Fibroblast of mammary gland (primary cell): Measurements from ENCODE around the gene FRS2.

Experiments used
- DNase-seq: peaks from one replicate; pipeline ENCODE4 v3.0.0-alpha.2; 2010; ENCODE audit warnings: low read depth
- H3K4me3 ChIP-seq: 2 replicates; pipeline ENCODE4 v1.5.1; 2011; ENCODE audit warnings: low read depth, mild to moderate bottlenecking, low read length, moderate library complexity; ENCODE audit not compliant: control insufficient read depth
- TF ChIP-seq, protein P1 (sequence below): conservative IDR thresholded peaks from 2 replicates; pipeline ENCODE4 v1.5.1; 2011; ENCODE audit warnings: low read depth, low read length, inconsistent platforms; ENCODE audit not compliant: control insufficient read depth, insufficient read depth

Gene FRS2

DNA sequence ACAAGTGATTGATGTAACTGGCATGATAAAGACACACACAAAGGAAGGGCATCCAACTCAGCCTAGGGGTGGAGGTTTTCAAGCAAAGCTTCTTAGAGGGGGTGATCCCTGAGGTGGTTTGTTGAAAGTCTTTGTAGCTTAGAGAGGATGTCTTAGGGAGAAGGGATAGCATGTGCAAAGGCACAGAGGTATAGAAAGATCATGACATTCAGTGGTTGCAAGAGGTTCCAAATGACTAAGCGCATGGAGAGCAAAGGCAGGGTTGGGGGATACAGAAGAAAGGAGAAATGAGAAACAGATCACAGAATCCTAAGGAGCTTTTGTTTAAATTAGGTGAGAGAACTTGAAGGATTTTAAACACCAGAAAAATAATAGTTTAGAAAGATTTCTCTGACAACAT lies 109.9 kb downstream of the FRS2 start:
- TF ChIP-seq, protein P1, sequence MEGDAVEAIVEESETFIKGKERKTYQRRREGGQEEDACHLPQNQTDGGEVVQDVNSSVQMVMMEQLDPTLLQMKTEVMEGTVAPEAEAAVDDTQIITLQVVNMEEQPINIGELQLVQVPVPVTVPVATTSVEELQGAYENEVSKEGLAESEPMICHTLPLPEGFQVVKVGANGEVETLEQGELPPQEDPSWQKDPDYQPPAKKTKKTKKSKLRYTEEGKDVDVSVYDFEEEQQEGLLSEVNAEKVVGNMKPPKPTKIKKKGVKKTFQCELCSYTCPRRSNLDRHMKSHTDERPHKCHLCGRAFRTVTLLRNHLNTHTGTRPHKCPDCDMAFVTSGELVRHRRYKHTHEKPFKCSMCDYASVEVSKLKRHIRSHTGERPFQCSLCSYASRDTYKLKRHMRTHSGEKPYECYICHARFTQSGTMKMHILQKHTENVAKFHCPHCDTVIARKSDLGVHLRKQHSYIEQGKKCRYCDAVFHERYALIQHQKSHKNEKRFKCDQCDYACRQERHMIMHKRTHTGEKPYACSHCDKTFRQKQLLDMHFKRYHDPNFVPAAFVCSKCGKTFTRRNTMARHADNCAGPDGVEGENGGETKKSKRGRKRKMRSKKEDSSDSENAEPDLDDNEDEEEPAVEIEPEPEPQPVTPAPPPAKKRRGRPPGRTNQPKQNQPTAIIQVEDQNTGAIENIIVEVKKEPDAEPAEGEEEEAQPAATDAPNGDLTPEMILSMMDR, result no peak
- H3K4me3 ChIP-seq, result no peak overlapping the region
- no peak for DNase-seq

DNA sequence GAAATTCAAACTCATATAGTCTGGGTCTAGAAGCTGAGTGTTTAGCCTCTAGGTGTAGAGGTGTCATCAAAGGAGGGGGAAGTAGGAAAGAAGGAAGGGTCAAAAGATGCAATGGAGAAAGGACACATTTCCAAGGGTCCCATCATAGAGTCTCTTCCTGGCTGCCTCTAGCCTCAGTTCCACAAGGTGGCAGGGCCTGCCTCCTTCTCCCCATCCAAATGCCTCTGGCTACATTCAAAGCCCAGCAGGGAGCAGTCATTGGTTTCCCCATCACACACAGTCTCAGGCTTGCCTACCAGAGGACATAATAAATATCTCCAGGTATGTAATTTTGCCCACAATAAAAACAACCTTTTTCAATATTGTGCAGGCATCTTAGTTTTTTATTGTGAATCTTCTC lies 113.0 kb downstream of the FRS2 start:
- no peak overlapping the region for H3K4me3 ChIP-seq
- no peak for DNase-seq
- TF ChIP-seq, protein P1, result no peak

DNA sequence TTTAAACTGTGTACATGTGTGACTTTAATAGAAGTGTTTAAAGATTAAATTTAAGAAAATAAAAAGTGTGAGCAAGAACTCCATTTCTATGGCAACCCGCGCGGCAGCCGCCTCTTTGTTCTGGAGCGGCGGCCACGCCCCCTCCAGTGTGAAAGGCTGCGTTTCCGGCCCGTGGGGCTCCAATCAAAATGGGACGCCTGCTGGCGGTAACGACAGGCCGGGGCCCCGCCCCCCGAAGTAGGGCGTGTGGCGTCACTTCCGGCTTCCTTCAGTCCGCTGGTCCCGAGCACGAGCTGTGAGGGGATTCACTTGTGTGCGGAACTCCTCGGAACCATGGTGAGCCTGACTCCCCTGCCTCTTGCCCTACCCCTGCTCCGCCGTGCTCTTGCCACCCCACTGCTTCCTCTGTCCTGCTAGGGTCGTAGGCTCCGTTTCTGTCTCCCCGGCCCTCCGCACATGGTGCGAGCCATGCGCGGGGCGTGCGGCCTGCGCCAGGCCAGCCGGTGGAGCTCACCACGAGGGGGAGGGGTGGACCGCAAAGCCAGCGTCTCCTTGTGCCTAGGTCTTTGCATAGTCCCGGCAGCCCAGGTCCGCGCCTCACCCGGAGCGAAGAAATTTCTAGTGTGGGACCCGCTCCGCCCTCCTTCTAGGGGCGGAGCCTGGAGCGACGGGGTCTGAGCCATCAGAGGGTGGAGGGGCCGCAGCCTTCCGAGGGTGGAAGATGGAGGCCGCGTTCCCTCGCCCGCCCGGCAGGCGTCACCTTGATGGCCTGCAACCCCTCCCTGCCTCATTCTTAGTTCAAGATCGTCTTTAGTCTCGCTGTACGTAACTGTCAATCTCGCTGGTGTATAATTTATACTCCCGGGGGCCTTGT lies 115.2 kb downstream of the FRS2 start, which contains the start of gene CCT2:
Gene CCT2 (plus strand): TSS at position 271 of the 874 bp plus-strand sequence. CDS start 63 bp downstream, at position 334.
- H3K4me3 ChIP-seq, result peak within 1 kb of the TSS; percentile 100
- TF ChIP-seq, protein P1, result peak; percentile 40
- DNase-seq, result peak; percentile 91

DNA sequence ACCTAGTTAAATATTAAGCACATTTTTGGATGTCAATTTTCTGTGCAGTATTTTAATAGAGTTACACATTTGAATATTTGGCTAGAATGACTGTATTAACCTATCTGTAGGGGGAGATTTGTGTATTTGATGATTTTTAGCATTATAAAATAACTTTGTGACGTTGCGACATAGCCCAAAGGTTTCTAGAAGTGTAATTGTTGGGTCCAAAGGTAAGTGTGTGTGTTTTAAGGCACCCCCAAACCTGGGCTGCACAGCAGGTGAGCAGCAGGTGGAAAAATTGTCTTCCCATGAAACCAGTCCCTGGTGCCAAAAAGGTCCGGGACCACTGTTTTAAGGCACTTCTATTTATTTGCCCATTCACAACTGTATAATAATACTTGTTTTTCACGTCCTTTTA lies 118.3 kb downstream of the FRS2 start:
- TF ChIP-seq, protein P1, result no peak
- DNase-seq, result no peak
- no peak overlapping the region for H3K4me3 ChIP-seq

DNA sequence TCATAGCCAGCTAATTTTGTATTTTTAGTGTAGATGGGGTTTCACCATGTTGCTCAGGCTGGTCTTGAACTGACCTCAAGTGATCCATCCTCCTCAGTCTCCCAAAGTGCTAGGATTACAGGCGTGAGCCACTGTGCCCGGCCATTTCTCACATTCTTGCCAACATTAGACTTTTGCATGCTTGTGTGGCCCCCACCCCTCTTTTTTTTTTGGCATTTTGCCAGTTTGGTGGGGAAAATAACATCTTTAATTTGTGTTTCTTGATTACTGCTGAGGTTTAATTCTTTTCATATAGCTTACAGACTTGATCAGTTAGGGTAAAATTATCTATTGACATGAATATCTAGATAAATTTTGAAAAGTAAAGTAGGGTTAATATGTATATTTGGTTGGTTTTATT lies 118.9 kb downstream of the FRS2 start:
- no peak for DNase-seq
- H3K4me3 ChIP-seq, result no peak overlapping the region
- TF ChIP-seq, protein P1, result no peak

DNA sequence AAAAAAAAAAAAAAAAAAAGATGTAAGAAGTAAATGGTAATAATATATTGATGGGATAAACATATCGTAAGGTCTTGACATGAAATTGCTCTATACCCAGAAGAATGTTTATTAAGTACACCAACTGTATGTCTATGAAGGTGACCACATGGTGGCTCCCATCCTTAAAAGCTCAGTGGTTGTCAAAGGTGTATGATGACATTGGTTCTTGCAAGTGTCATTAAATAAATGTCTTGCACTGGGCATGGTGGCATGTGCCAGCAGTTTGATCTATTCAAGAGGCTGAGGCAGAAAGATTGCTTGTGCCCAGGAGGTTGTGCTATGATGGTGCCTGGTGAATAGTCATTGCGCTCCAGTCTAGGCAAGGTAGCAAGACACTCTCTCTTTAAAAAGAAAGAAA lies 125.5 kb downstream of the FRS2 start:
- no peak for DNase-seq
- H3K4me3 ChIP-seq, result no peak overlapping the region
- TF ChIP-seq, protein P1, result no peak
